ENCODE data around the gene DBNDD1. TPM values are rescaled to one million over a fixed set of nuclear protein-coding genes. Genes with fewer than 3 reads are reported as not detected.

Gene DBNDD1
- total RNA-seq, 1 experiment from 2014 or later: 32.4 TPM

GRCh38 chr16:90032674-90033331, 13.5 kb upstream of the DBNDD1 start:
- no peak overlapping the region for H2AFZ ChIP-seq

GRCh38 chr16:90031931-90032673, 12.8 kb upstream of the DBNDD1 start:
- Histone ChIP-seq H4K20me1 (ENCODE audit: insufficient read depth) (peaks cover 2% of the 10 kb centered on the region), H3K4me2 (no peak overlapping the region), H3K27ac (no peak overlapping the region), H2AFZ (no peak overlapping the region), H3K9me3 (ENCODE audit: insufficient read depth, low read depth) (no peaks in the 10 kb centered on the region), H3F3A (ENCODE audit: insufficient read depth, low read depth) (no peaks in the 10 kb centered on the region), H3K27me3 (ENCODE audit: insufficient read depth, low read depth) (no peaks in the 10 kb centered on the region), H3K79me2 (ENCODE audit: low read depth) (no peaks in the 10 kb centered on the region), H3K4me1 (replicated peaks; ENCODE audit: insufficient read depth) (no peaks in the 10 kb centered on the region), H3K9me2 (ENCODE audit: insufficient read depth) (no peaks in the 10 kb centered on the region), H3K4me3 (no peak overlapping the region), H3K36me3 (ENCODE audit: low read depth) (peaks cover 14% of the 10 kb centered on the region)
- ChIA-PET CTCF (no interaction called here), POLR2A (ENCODE audit: unreplicated experiment) (no interaction called here)
- intact Hi-C loops (cut with micrococcal nuclease; ENCODE audit: unreplicated experiment): no loop called here
- no TSS peak for BruUV-seq (replicated peaks)
- no peak for TF ChIP-seq EZH2 (IDR thresholded peaks at IDR 0.05; ENCODE audit: low read depth)
- no peak for TF ChIP-seq CTCF (conservative IDR thresholded peaks at IDR 0.05)
- DNase-seq: no peak

More at GRCh38 chr16:90032674-90033331, 13.5 kb upstream of the DBNDD1 start:
- POLR2A ChIA-PET (ENCODE audit: unreplicated experiment): no interaction called here
- peaks cover 2% of the 10 kb centered on the region for H4K20me1 ChIP-seq (ENCODE audit: insufficient read depth)
- no peak for TF ChIP-seq EZH2 (IDR thresholded peaks at IDR 0.05; ENCODE audit: low read depth)
- no peak for TF ChIP-seq CTCF (conservative IDR thresholded peaks at IDR 0.05)
- H3K79me2 ChIP-seq (ENCODE audit: low read depth): no peaks in the 10 kb centered on the region
- CTCF ChIA-PET: no interaction called here
- no peaks in the 10 kb centered on the region for H3K9me2 ChIP-seq (ENCODE audit: insufficient read depth)
- H3K4me1 ChIP-seq (replicated peaks; ENCODE audit: insufficient read depth): no peaks in the 10 kb centered on the region
- H3K4me2 ChIP-seq: no peak overlapping the region
- H3K9me3 ChIP-seq (ENCODE audit: insufficient read depth, low read depth): no peaks in the 10 kb centered on the region
- DNase-seq: no peak
- no TSS peak for BruUV-seq (replicated peaks)
- intact Hi-C loops (cut with micrococcal nuclease; ENCODE audit: unreplicated experiment): no loop called here
- no peaks in the 10 kb centered on the region for H3K27me3 ChIP-seq (ENCODE audit: insufficient read depth, low read depth)
- H3K36me3 ChIP-seq (ENCODE audit: low read depth): peaks cover 14% of the 10 kb centered on the region
- H3K27ac ChIP-seq: no peak overlapping the region
- H3F3A ChIP-seq (ENCODE audit: insufficient read depth, low read depth): no peaks in the 10 kb centered on the region
- no peak overlapping the region for H3K4me3 ChIP-seq

GRCh38 chr16:90031186-90031930, 12.1 kb upstream of the DBNDD1 start:
- Histone ChIP-seq H3K9me2 (ENCODE audit: insufficient read depth) (no peaks in the 10 kb centered on the region), H3K79me2 (ENCODE audit: low read depth) (0 out of 2 replicates have a peak, but pooled peaks cover under 1% of the 10 kb centered on the region), H3K9me3 (ENCODE audit: insufficient read depth, low read depth) (no peaks in the 10 kb centered on the region), H3K27ac (no peak overlapping the region), H3F3A (ENCODE audit: insufficient read depth, low read depth) (no peaks in the 10 kb centered on the region), H3K36me3 (ENCODE audit: low read depth) (peaks cover 14% of the 10 kb centered on the region), H2AFZ (no peak overlapping the region), H3K4me1 (replicated peaks; ENCODE audit: insufficient read depth) (no peaks in the 10 kb centered on the region), H4K20me1 (ENCODE audit: insufficient read depth) (peaks cover 2% of the 10 kb centered on the region; the same call in 1 of the 2 replicates), H3K4me3 (no peak overlapping the region), H3K4me2 (no peak overlapping the region), H3K27me3 (ENCODE audit: insufficient read depth, low read depth) (no peaks in the 10 kb centered on the region)
- no peak for DNase-seq
- ChIA-PET CTCF (no interaction called here), POLR2A (ENCODE audit: unreplicated experiment) (no interaction called here)
- no TSS peak for BruUV-seq (replicated peaks)
- intact Hi-C loops (cut with micrococcal nuclease; ENCODE audit: unreplicated experiment): no loop called here
- TF ChIP-seq CTCF (conservative IDR thresholded peaks at IDR 0.05) (no peak), EZH2 (IDR thresholded peaks at IDR 0.05; ENCODE audit: low read depth) (no peak)
